Endometrium (tissue), 2 donors: Measurements from ENCODE around the gene SLC2A1.

ENCODE experiments used
- FAIRE-seq: peaks from 2 replicates; lab custom pipeline; 2012; peaks lifted over from hg19 to GRCh38; lab: Jason Lieb, UNC
- donor health status: control.
- donor health status: control.

SLC2A1 gene

GRCh38 chr1:42979896-42980800 is 21.5 kb upstream of the SLC2A1 start:
- FAIRE-seq: no peak

- FAIRE-seq: no peak
These were observed 20.4 kb upstream of the SLC2A1 start for GRCh38 chr1:42979036-42979430.

- FAIRE-seq: no peak
These were observed 19.8 kb upstream of the SLC2A1 start for GRCh38 chr1:42978317-42979035.

DNA sequence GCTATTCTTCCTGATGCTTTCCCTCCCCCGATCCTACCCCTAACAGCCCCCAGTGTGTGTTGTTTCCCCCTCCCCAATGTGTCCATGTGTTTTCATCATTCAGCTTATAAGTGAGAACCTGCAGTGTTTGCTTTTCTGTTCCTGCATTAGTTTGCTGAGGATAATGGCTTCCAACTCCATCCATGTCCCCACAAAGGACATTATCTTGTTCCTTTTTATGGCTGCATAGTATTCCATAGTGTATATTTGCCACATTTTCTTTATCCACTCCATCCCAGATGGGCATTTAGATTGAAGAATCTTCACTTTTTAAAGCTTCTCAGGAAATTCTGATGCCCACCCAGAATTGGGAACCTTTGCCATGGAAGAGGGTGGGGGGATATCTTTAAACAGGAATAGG is 19.0 kb upstream of the SLC2A1 start:
- FAIRE-seq: no peak

DNA sequence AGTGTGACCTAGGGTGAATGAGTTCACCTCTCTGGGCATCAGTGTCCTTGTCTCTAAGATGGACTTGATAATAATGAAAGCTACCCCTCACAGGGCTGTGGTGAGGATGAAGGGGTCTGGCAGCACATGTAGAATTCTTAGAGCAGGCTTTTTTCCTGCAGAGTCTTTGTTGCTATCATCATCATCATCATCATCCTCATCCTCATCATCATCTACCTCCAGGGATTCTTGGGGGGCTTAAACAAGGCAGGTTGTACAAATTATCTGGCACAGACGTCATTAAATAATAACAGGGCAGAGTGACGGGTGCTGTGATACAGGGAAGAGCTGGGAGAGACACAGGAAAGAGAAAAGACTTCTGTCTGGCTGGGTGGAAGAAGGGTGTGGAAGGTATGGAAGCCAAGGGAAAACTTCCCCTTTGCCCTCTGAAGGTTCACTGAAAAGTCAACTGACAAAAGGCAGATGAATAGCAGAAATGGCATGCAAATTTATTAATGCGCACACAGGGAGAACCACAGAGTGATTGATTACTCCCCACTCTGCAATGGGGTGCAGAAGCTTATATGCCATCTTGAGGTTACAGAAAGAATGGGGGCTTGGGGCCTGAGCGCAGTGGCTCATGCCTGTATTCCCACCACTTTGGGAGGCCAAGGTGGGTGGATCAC is 17.0 kb upstream of the SLC2A1 start:
- no peak for FAIRE-seq

DNA sequence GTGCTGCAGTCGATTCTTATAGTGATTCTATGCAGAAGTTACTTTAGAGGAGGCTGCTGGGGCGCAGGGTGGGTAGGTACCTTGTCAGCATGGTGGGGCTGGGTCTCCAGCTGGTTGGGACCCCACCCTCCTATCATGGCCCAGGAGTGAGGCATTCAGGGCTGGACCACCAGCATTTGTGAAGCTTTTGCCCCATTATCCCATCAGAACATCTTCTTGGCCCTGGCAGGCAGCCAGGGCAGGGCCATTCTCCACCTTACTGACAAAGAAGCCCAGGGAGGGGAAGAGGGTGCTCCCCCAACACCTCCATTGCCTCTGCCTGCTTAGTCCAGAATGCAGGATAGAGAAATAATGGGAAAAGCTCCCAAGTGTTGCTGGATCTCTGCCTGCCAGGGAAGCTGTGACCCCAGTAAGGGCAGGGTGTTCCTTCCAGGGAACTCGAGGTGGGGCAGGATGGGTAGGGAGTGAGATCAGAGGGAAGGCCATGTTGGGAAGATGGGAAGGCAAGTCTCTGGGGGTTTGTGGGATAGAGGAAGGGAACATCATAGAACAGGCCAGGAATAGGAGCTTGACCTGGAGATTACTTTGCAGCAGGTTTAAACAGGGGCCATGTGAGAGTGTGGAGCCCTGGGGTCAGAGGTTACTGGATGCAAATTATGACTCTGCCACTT is 16.2 kb upstream of the SLC2A1 start:
- FAIRE-seq: no peak

DNA sequence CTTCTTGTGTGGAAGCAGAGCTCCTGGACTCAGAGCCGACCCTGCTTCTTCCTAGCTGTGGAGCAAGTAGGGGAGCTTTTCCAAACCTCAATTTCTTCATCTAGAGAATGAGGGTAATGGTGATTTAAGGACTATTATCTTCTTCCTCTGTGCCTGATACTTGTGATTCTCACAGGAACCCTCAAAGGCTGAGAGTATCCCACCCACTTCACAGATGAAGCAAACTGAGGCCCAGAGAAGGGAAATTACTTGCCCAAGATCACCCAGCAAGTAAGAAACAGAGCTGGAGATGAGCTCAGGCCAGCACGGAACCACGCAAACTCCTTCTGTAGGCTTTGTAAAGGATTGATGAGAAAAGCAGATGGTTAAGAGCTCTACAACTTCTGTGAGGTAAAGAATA is 15.1 kb upstream of the SLC2A1 start:
- no peak for FAIRE-seq

DNA sequence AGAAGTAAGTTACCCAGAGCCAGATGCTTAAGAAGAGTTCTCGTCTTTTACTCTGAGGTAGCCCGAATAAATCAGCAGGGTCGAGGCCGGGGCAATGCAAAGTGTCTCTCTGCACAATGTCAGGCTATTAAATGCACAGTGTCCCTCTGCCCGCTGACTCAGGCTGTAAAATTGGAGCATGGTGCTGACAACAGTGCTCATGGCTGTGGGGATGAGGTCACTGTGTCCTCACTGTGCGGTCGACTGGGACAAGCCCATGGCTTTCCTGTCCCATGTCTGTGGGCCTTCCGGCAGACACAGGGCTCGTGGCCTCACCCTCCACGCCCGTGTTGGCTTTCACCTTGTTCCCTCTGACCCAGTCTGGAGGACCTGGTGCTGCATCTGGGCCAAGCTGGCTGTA is 14.6 kb upstream of the SLC2A1 start:
- no peak for FAIRE-seq

- FAIRE-seq: no peak
These were observed 13.2 kb upstream of the SLC2A1 start for GRCh38 chr1:42971841-42972291.

DNA sequence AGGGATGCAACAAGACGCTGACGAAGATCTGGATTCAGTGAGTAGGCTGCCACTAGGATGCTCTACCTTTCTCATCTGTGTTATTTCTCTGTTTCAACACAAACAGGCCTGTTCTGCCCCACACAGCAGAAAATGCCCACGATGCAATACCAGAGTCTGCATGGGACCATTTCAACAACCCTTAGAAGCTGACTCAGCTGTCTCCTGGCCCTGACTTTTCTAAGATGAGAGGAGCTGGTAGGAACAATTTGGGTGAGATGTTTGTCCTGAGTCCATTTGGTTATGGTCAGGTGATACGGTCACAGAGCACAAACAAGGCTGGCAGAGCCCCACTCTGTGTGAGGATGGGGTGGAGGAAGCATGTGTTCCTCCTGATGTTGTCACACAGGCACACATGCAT is 11.5 kb upstream of the SLC2A1 start:
- FAIRE-seq: no peak

DNA sequence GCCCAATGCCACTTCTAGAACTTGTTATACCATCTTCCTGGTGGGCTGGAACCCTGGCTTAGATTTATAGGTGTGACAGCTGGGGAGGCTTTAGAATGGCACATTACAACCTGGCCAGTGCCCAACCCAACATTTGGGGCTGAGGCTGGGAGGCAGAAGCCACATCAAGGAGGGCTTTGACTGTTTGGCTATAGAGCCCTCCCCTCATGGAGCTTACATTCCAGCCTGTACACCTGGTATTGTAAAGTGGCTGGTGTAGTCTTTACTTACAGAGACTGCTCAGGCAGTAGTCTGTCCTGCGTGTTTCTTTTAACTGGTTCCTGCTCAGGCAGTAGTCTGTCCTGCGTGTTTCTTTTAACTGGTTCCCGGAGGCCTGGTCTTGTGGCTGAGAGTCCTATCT is 10.0 kb upstream of the SLC2A1 start:
- FAIRE-seq: no peak

GRCh38 chr1:42966688-42967612 is 8.3 kb upstream of the SLC2A1 start:
- FAIRE-seq: no peak

- FAIRE-seq: no peak
These were observed 6.7 kb upstream of the SLC2A1 start for GRCh38 chr1:42965378-42965777.

DNA sequence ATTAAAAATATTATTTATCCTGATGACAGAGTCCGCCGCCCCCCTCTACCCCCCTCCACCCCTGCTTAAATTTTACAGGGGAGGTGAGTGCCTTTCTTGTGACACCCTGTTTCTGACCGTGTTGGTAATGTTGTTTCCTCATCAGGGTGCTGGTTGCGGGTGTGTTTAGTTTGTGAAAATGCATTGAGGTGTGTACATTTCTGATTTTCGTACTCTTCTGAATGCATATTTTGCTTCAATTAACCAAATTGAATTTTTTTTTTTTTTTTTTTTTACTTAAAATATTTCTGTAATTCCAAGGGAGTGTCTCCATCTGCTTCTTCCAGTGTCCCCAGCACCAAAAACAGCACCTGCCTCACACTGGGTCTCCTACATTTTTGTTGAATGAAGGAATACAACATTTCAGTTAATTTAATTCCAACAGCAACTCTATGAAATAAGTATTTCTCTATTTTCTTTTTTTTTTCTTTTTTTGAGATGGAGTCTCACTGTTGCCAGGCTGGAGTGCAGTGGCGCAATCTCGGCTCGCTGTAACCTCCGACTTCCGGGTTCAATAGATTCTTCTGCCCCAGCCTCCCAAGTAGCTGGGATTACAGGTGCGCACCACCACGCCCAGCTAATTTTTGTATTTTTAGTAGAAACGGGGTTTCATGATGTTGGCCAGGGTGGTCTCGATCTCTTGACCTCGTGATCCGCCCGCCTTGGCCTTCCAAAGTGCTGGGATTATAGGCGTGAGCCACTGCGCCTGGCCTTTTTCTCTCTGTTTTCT is 5.6 kb upstream of the SLC2A1 start:
- FAIRE-seq: no peak

- FAIRE-seq: no peak
These were observed 4.8 kb upstream of the SLC2A1 start for GRCh38 chr1:42963378-42964043.

GRCh38 chr1:42962641-42963377 is 4.1 kb upstream of the SLC2A1 start:
- no peak for FAIRE-seq

- FAIRE-seq: no peak
These were observed 2.8 kb upstream of the SLC2A1 start for GRCh38 chr1:42961312-42962091.

- no peak for FAIRE-seq
These were observed 2.1 kb upstream of the SLC2A1 start for GRCh38 chr1:42960566-42961311.
